Measurements from ENCODE around the gene MYZAP.

- TF ChIP-seq EZH2 (IDR thresholded peaks at IDR 0.05) (no peak), CTCF (IDR thresholded peaks at IDR 0.05) (no peak), EZH2phosphoT487 (IDR thresholded peaks at IDR 0.05) (no peak)
Measured at GRCh38 chr15:57671636-57672035, 79.9 kb downstream of the MYZAP start.

All from neural progenitor cell (in vitro differentiated cells).